IMR-90 (cell line): Measurements from ENCODE around the gene MBOAT2. TPM values are rescaled to one million over a fixed set of nuclear protein-coding genes. Genes with fewer than 3 reads are reported as not detected.

ENCODE experiments used
- ATAC-seq: fragments of 200-7000 bp; cut with Tn5 transposase; 2 replicates; pipeline ENCODE4 v1.9.1; 2020; ENCODE audit warnings: low read depth, mild to moderate bottlenecking, moderate library complexity
- BruUV-seq: library from RNA; stranded (reverse); fragments of 400-500 nt; replicated peaks from 2 replicates; lab custom pipeline; 2021; lab: Mats Ljungman, UMichigan
- CTCF ChIA-PET: fragments of 300-600 bp; formaldehyde crosslinking; extraction: SDS; loops from one replicate; lab custom pipeline; 2021; ENCODE audit warnings: antibody characterized with exemption; lab: Yijun Ruan, JAX
- POLR2A ChIA-PET: fragments of 300-600 bp; sonication (Branson Sonifier 250); formaldehyde crosslinking; loops from one replicate; lab custom pipeline; 2022; ENCODE audit warnings: antibody characterized with exemption; ENCODE audit not compliant: unreplicated experiment; lab: Charles Lee
- DNase-seq: peaks from one replicate; pipeline ENCODE4 v3.0.0; 2013
- H2AFZ ChIP-seq: replicated peaks from 2 replicates; pipeline ENCODE3; 2013; ENCODE audit warnings: low read length, mild to moderate bottlenecking; ENCODE audit not compliant: poor library complexity
- H2AK5ac ChIP-seq: 2 replicates; pipeline ENCODE4 v1.6.1; 2013; ENCODE audit warnings: low read depth, low read length, inconsistent platforms
- H2AK9ac ChIP-seq: replicated peaks from 2 replicates; pipeline ENCODE3; 2013; ENCODE audit warnings: mild to moderate bottlenecking, low read depth, low read length, moderate library complexity; ENCODE audit not compliant: poor library complexity
- H2BK120ac ChIP-seq: 2 replicates; pipeline ENCODE4 v1.6.1; 2013; ENCODE audit warnings: low read depth, low read length, inconsistent platforms
- H2BK15ac ChIP-seq: 3 replicates; pipeline ENCODE4 v1.6.1; 2013; ENCODE audit warnings: low read depth, low read length, inconsistent platforms
- H2BK20ac ChIP-seq: 2 replicates; pipeline ENCODE4 v1.6.1; 2013; ENCODE audit warnings: low read depth, mild to moderate bottlenecking, inconsistent platforms, low read length, moderate library complexity
- H2BK5ac ChIP-seq: 2 replicates; pipeline ENCODE4 v1.6.1; 2013; ENCODE audit warnings: mild to moderate bottlenecking, low read depth, low read length, inconsistent platforms; ENCODE audit not compliant: poor library complexity, severe bottlenecking
- H3K14ac ChIP-seq: replicated peaks from 2 replicates; pipeline ENCODE4 v1.6.1; 2013; ENCODE audit warnings: low read depth, low read length, inconsistent platforms
- H3K18ac ChIP-seq: 2 replicates; pipeline ENCODE4 v1.6.1; 2013; ENCODE audit warnings: low read depth, low read length, control low read depth
- H3K23ac ChIP-seq: 2 replicates; pipeline ENCODE4 v1.6.1; 2013; ENCODE audit warnings: low read depth, low read length, inconsistent platforms
- H3K27ac ChIP-seq: 2 replicates; pipeline ENCODE4 v1.5.1; 2013; ENCODE audit warnings: mild to moderate bottlenecking, control low read depth, low read length; ENCODE audit not compliant: insufficient read depth
- H3K27me3 ChIP-seq: 2 replicates; pipeline ENCODE4 v1.6.1; 2013; ENCODE audit warnings: low read length; ENCODE audit not compliant: control insufficient read depth, insufficient read depth
- H3K36me3 ChIP-seq: 2 replicates; pipeline ENCODE4 v1.6.1; 2013; ENCODE audit warnings: low read length, mixed read lengths; ENCODE audit not compliant: control insufficient read depth, insufficient read depth
- H3K4ac ChIP-seq: 2 replicates; pipeline ENCODE4 v1.6.1; 2013; ENCODE audit warnings: low read depth, low read length, inconsistent platforms
- H3K4me1 ChIP-seq: 2 replicates; pipeline ENCODE4 v1.6.1; 2013; ENCODE audit warnings: low read length, mixed read lengths; ENCODE audit not compliant: control insufficient read depth, insufficient read depth
- H3K4me2 ChIP-seq: 2 replicates; pipeline ENCODE4 v1.6.1; 2013; ENCODE audit warnings: low read depth, mild to moderate bottlenecking, control low read depth, low read length, moderate library complexity
- H3K4me3 ChIP-seq: 2 replicates; pipeline ENCODE4 v1.5.1; 2013; ENCODE audit warnings: low read depth, mild to moderate bottlenecking, control low read depth, low read length, moderate library complexity; ENCODE audit not compliant: insufficient read depth
- H3K56ac ChIP-seq: 2 replicates; pipeline ENCODE4 v1.6.1; 2013; ENCODE audit warnings: low read length, inconsistent platforms; ENCODE audit not compliant: insufficient read depth; ENCODE audit errors: extremely low read depth
- H3K79me1 ChIP-seq, 2 experiments: 2 replicates each; pipeline ENCODE4 v1.6.1; 2013; ENCODE audit warnings: low read length in 2 of 2, inconsistent platforms in 1 of 2, low read depth in 1 of 2
- H3K9ac ChIP-seq: 2 replicates; pipeline ENCODE4 v1.6.1; 2013; ENCODE audit warnings: low read depth, low read length, control low read depth
- H3K9me1 ChIP-seq: 2 replicates; pipeline ENCODE4 v1.6.1; 2013; ENCODE audit warnings: low read length, inconsistent platforms; ENCODE audit not compliant: insufficient read depth
- H3K9me3 ChIP-seq: 2 replicates; pipeline ENCODE4 v1.6.1; 2013; ENCODE audit warnings: low read length; ENCODE audit not compliant: control insufficient read depth, insufficient read depth
- H4K20me1 ChIP-seq: 2 replicates; pipeline ENCODE4 v1.6.1; 2013; ENCODE audit warnings: low read length, inconsistent platforms; ENCODE audit not compliant: insufficient read depth
- H4K5ac ChIP-seq: 2 replicates; pipeline ENCODE4 v1.6.1; 2013; ENCODE audit warnings: mild to moderate bottlenecking, low read depth, low read length, control low read depth
- H4K8ac ChIP-seq, 2 experiments: 2 replicates each; pipeline ENCODE4 v1.6.1; 2013; ENCODE audit warnings: low read depth in 2 of 2, low read length in 2 of 2, control low read depth in 1 of 2, inconsistent platforms in 1 of 2
- H4K91ac ChIP-seq: 2 replicates; pipeline ENCODE4 v1.6.1; 2013; ENCODE audit warnings: low read depth, low read length, inconsistent platforms; ENCODE audit not compliant: insufficient read depth
- BHLHE40 ChIP-seq: fragments of 150-350 bp; IDR thresholded peaks from 2 replicates; pipeline ENCODE4 v1.6.1; 2016; ENCODE audit warnings: mild to moderate bottlenecking, low read depth, low read length
- CEBPB ChIP-seq: IDR thresholded peaks from 2 replicates; pipeline ENCODE4 v1.6.1; 2012; ENCODE audit warnings: low read depth, low read length, improper control_type of control experiment
- CHD1 ChIP-seq: IDR thresholded peaks from 2 replicates; pipeline ENCODE4 v1.6.1; 2012; ENCODE audit warnings: low read depth, low read length, improper control_type of control experiment
- FOS ChIP-seq: fragments of 150-350 bp; IDR thresholded peaks from 2 replicates; pipeline ENCODE4 v1.6.1; 2016; ENCODE audit warnings: low read depth, low read length
- MAFK ChIP-seq: IDR thresholded peaks from 2 replicates; pipeline ENCODE4 v1.6.1; 2012; ENCODE audit warnings: low read depth, low read length, improper control_type of control experiment
- MAZ ChIP-seq: IDR thresholded peaks from 2 replicates; pipeline ENCODE4 v1.6.1; 2012; ENCODE audit warnings: low read depth, mild to moderate bottlenecking, low read length, improper control_type of control experiment, moderate library complexity, borderline replicate concordance
- MXI1 ChIP-seq: IDR thresholded peaks from 2 replicates; pipeline ENCODE4 v1.6.1; 2012; ENCODE audit warnings: low read depth, mild to moderate bottlenecking, low read length, moderate library complexity, borderline replicate concordance
- NFE2L2 ChIP-seq: fragments of 150-350 bp; IDR thresholded peaks from 2 replicates; pipeline ENCODE4 v1.6.1; 2016; ENCODE audit warnings: low read depth, mild to moderate bottlenecking, low read length
- POLR2A ChIP-seq: IDR thresholded peaks from 2 replicates; pipeline ENCODE4 v1.6.1; 2012; ENCODE audit warnings: mild to moderate bottlenecking, low read depth, low read length
- RAD21 ChIP-seq: IDR thresholded peaks from 2 replicates; pipeline ENCODE4 v1.6.1; 2012; ENCODE audit warnings: low read length, improper control_type of control experiment
- RCOR1 ChIP-seq: IDR thresholded peaks from 2 replicates; pipeline ENCODE4 v1.6.1; 2012; ENCODE audit warnings: mild to moderate bottlenecking, low read length, improper control_type of control experiment; ENCODE audit not compliant: insufficient replicate concordance
- RFX5 ChIP-seq: IDR thresholded peaks from 2 replicates; pipeline ENCODE4 v1.8.0; 2012; ENCODE audit warnings: low read depth, mild to moderate bottlenecking, low read length, moderate library complexity
- SMC3 ChIP-seq: fragments of 150-350 bp; IDR thresholded peaks from 2 replicates; pipeline ENCODE4 v1.6.1; 2016; ENCODE audit warnings: low read depth, mild to moderate bottlenecking, antibody characterized with exemption, low read length, moderate library complexity
- WGBS, 2 experiments: methylation state at CpG; one replicate each; pipeline versions ENCODE4 v1.1.5 to v1.1.7; 2013; ENCODE audit warnings: missing lambda C conversion rate in 2 of 2; ENCODE audit not compliant: insufficient read length in 1 of 2; ENCODE audit errors: extremely low coverage in 2 of 2; 5-methylcytosine and 5-hydroxymethylcytosine counted together
- dilution Hi-C: fragments of 300-500 bp; cut with HindIII; formaldehyde crosslinking; loops from one replicate; pipeline ENCODE4 v1.14.3; 2018; ENCODE audit warnings: low sequenced_read_pairs; ENCODE audit not compliant: unreplicated experiment
- in situ Hi-C: fragments of 300-500 bp; cut with MboI; formaldehyde crosslinking; loops from 3 replicates; pipeline ENCODE4 v1.14.3; 2019; ENCODE audit warnings: low sequenced_read_pairs, inconsistent platforms, mixed read lengths
- intact Hi-C: fragments of 100-400 bp; cut with micrococcal nuclease; formaldehyde crosslinking; loops from 2 replicates; pipeline ENCODE4 v1.10.0; 2022
- polyA plus RNA-seq, 3 experiments: library from polyadenylated mRNA; depleted of rRNA; stranded (reverse); fragments of >200 nt; gene quantifications; 2 replicates each; pipeline ENCODE4 v1.2.3, GENCODE V29; 2012; ENCODE audit warnings: low replicate concordance in 1 of 3
- total RNA-seq: library from RNA; depleted of rRNA; stranded (reverse); fragments of >200 nt; gene quantifications from 2 replicates; pipeline ENCODE4 v1.2.3, GENCODE V29; 2012
- TF ChIP-seq, protein P1 (sequence below): fragments of 150-350 bp; IDR thresholded peaks from 2 replicates; pipeline ENCODE4 v1.6.1; 2016; ENCODE audit warnings: low read depth, mild to moderate bottlenecking, low read length, moderate library complexity, borderline replicate concordance
- TF ChIP-seq, protein P2 (sequence below): conservative IDR thresholded peaks from 2 replicates; pipeline ENCODE4 v1.5.1; 2012; ENCODE audit warnings: mild to moderate bottlenecking, low read depth, low read length, improper control_type of control experiment
- TF ChIP-seq, protein P3 (sequence below): fragments of 150-350 bp; IDR thresholded peaks from 2 replicates; pipeline ENCODE4 v1.6.1; 2017; ENCODE audit warnings: mild to moderate bottlenecking, antibody characterized with exemption, low read length, low read depth

Gene MBOAT2
- total and polyA plus RNA-seq, 2 of the 4 experiments (the other 2 are of a cell fraction) = 33.9 to 102 TPM

DNA sequence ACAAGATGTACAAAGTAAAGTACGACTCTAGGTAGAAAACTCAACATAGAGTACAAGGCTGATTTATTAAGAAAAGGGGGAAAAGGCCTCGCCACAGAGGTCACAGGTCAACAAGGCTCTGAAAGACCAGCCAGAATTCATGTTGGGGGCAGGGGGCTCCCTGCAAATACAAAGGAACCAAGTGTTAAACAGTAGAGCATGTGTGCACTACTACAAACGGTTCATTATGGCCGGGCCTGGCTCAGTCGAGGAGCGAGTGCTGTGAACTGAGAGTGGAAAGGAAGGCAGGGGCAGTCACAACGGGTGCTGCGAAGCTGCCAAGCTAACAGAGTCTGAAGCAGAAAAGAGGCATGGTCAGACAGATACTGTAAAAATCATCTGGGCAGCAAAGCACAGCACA is 77.1 kb downstream of the MBOAT2 start:
- no peak overlapping the region for H2AK5ac ChIP-seq
- BruUV-seq = no TSS peak
- ChIA-PET CTCF (no interaction called here), POLR2A (no interaction called here)
- H3K9me3 ChIP-seq = no peaks in the 10 kb centered on the region
- peaks cover 8% of the 10 kb centered on the region for H3K9me1 ChIP-seq
- peaks cover 4% of the 10 kb centered on the region for H3K36me3 ChIP-seq
- in situ Hi-C loops (no loop called here), intact Hi-C loops (no loop called here), dilution Hi-C loops (no loop called here)
- no peak overlapping the region for H3K23ac ChIP-seq
- no peak for DNase-seq
- H2AFZ ChIP-seq = no peak overlapping the region
- 85% methylated on average over 7 of the region's 8 CpGs; no CpG with 5 or more reads in 1 of the 2 experiments for WGBS, 2 experiments
- no peak overlapping the region for H2BK15ac ChIP-seq
- no peak overlapping the region for H3K27ac ChIP-seq
- no peak overlapping the region for H3K18ac ChIP-seq
- no peak overlapping the region for H2BK5ac ChIP-seq
- no peak overlapping the region for H4K91ac ChIP-seq
- peaks cover 19 to 32% of the 10 kb centered on the region in 2 experiments for H3K79me1 ChIP-seq
- no peak overlapping the region for H3K4me3 ChIP-seq
- no peak overlapping the region for H3K4ac ChIP-seq
- no peak overlapping the region for H2BK120ac ChIP-seq
- H2AK9ac ChIP-seq = no peak overlapping the region
- H3K4me1 ChIP-seq = peaks cover 12% of the 10 kb centered on the region
- H3K4me2 ChIP-seq = no peak overlapping the region
- no peak overlapping the region for H3K9ac ChIP-seq
- no peak overlapping the region for H2BK20ac ChIP-seq
- no peaks in the 10 kb centered on the region for H4K20me1 ChIP-seq
- no peak overlapping the region for H3K56ac ChIP-seq
- no peak overlapping the region for H4K8ac ChIP-seq
- no peak overlapping the region for H4K5ac ChIP-seq
- no peak for ATAC-seq
- H3K14ac ChIP-seq = no peak overlapping the region
- no peak for TF ChIP-seq MAFK
- no peak for TF ChIP-seq MAZ
- no peak for TF ChIP-seq MXI1
- TF ChIP-seq BHLHE40 = no peak
- no peak for TF ChIP-seq SMC3
- TF ChIP-seq, protein P1, sequence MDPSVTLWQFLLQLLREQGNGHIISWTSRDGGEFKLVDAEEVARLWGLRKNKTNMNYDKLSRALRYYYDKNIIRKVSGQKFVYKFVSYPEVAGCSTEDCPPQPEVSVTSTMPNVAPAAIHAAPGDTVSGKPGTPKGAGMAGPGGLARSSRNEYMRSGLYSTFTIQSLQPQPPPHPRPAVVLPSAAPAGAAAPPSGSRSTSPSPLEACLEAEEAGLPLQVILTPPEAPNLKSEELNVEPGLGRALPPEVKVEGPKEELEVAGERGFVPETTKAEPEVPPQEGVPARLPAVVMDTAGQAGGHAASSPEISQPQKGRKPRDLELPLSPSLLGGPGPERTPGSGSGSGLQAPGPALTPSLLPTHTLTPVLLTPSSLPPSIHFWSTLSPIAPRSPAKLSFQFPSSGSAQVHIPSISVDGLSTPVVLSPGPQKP = no peak
- no peak for TF ChIP-seq RCOR1
- TF ChIP-seq CHD1 = no peak
- TF ChIP-seq POLR2A = no peak
- TF ChIP-seq, protein P2, sequence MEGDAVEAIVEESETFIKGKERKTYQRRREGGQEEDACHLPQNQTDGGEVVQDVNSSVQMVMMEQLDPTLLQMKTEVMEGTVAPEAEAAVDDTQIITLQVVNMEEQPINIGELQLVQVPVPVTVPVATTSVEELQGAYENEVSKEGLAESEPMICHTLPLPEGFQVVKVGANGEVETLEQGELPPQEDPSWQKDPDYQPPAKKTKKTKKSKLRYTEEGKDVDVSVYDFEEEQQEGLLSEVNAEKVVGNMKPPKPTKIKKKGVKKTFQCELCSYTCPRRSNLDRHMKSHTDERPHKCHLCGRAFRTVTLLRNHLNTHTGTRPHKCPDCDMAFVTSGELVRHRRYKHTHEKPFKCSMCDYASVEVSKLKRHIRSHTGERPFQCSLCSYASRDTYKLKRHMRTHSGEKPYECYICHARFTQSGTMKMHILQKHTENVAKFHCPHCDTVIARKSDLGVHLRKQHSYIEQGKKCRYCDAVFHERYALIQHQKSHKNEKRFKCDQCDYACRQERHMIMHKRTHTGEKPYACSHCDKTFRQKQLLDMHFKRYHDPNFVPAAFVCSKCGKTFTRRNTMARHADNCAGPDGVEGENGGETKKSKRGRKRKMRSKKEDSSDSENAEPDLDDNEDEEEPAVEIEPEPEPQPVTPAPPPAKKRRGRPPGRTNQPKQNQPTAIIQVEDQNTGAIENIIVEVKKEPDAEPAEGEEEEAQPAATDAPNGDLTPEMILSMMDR = no peak
- TF ChIP-seq NFE2L2 = no peak
- no peak for TF ChIP-seq FOS
- no peak for TF ChIP-seq RAD21
- TF ChIP-seq RFX5 = no peak
- TF ChIP-seq CEBPB = no peak
- TF ChIP-seq, protein P3, sequence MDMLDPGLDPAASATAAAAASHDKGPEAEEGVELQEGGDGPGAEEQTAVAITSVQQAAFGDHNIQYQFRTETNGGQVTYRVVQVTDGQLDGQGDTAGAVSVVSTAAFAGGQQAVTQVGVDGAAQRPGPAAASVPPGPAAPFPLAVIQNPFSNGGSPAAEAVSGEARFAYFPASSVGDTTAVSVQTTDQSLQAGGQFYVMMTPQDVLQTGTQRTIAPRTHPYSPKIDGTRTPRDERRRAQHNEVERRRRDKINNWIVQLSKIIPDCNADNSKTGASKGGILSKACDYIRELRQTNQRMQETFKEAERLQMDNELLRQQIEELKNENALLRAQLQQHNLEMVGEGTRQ = no peak
- no peaks in the 10 kb centered on the region for H3K27me3 ChIP-seq
